ENCODE measurements around the gene GEMIN5. TPM values are rescaled to one million over a fixed set of nuclear protein-coding genes. Genes with fewer than 3 reads are reported as not detected.
A peak's percentile ranks its signal among the peaks of the same experiment; 100 is the strongest.
"Not testable (repeated sequence)": the region's sequence is repeated elsewhere in the genome, so short reads cannot be mapped to it uniquely, and the experiment has no call there.

Gene GEMIN5
- total RNA-seq, 1 donor from 2014 or later = 14.2 TPM

- intact Hi-C loops (cut with DNase I) = no loop called here
- no peak for DNase-seq (ENCODE audit: low spot score)
Observed at GRCh38 chr5:154944716-154945115, 6.7 kb upstream of the GEMIN5 start.

GRCh38 chr5:154943527-154943926 is 5.5 kb upstream of the GEMIN5 start:
- intact Hi-C loops (cut with DNase I) = no loop called here

GRCh38 chr5:154940772-154941620 is 3.0 kb upstream of the GEMIN5 start, which contains the start of gene MRPL22:
Gene MRPL22, plus strand, starts transcription at chr5:154941073. Its CDS starts 38 bp downstream, at chr5:154941111.
- DNase-seq (ENCODE audit: low spot score) = peak; percentile 96
- intact Hi-C loops (cut with DNase I) = no loop called here

More at GRCh38 chr5:154943527-154943926, 5.5 kb upstream of the GEMIN5 start:
- no peak for DNase-seq (ENCODE audit: low spot score)

- intact Hi-C loops (cut with DNase I) = no loop called here
- no peak for DNase-seq (ENCODE audit: low spot score)
Observed at GRCh38 chr5:154940375-154940771, 2.4 kb upstream of the GEMIN5 start.

- intact Hi-C loops (cut with DNase I) = loop anchor here (10.0 kb wide), 1 partner anchor 285 kb away; no protein-coding TSS in a partner anchor
- not testable (repeated sequence) for DNase-seq (ENCODE audit: low spot score)
Observed at GRCh38 chr5:154939387-154939786, 1.4 kb upstream of the GEMIN5 start.

- DNase-seq (ENCODE audit: low spot score) = no peak
- intact Hi-C loops (cut with DNase I) = loop anchor here (10.0 kb wide), 1 partner anchor 282 kb away; no protein-coding TSS in a partner anchor
Observed at GRCh38 chr5:154937186-154937717, 759 bp downstream of the GEMIN5 start.

GRCh38 chr5:154934881-154935280 is 3.1 kb downstream of the GEMIN5 start:
- DNase-seq (ENCODE audit: low spot score) = no peak
- intact Hi-C loops (cut with DNase I) = loop anchor here (10.0 kb wide), 1 partner anchor 280 kb away; no protein-coding TSS in a partner anchor

- intact Hi-C loops (cut with DNase I) = loop anchor here (10.0 kb wide), 1 partner anchor 279 kb away; no protein-coding TSS in a partner anchor
Observed at GRCh38 chr5:154933537-154933936, 4.5 kb downstream of the GEMIN5 start.

GRCh38 chr5:154923441-154924430 is 14.3 kb downstream of the GEMIN5 start:
- DNase-seq (ENCODE audit: low spot score) = no peak
- intact Hi-C loops (cut with DNase I) = no loop called here

More at GRCh38 chr5:154933537-154933936, 4.5 kb downstream of the GEMIN5 start:
- DNase-seq (ENCODE audit: low spot score) = no peak

GRCh38 chr5:154917757-154918156 is 20.3 kb downstream of the GEMIN5 start:
- intact Hi-C loops (cut with DNase I) = no loop called here
- DNase-seq (ENCODE audit: low spot score) = no peak

GRCh38 chr5:154916874-154917273 is 21.1 kb downstream of the GEMIN5 start:
- DNase-seq (ENCODE audit: low spot score) = no peak
- intact Hi-C loops (cut with DNase I) = no loop called here

GRCh38 chr5:154905601-154906000 is 32.4 kb downstream of the GEMIN5 start:
- intact Hi-C loops (cut with DNase I); DNase-seq (ENCODE audit: low spot score): not testable (repeated sequence)

GRCh38 chr5:154901913-154902312 is 36.1 kb downstream of the GEMIN5 start:
- DNase-seq (ENCODE audit: low spot score) = no peak
- intact Hi-C loops (cut with DNase I) = no loop called here

- intact Hi-C loops (cut with DNase I) = no loop called here
- DNase-seq (ENCODE audit: low spot score) = no peak
Observed at GRCh38 chr5:154901276-154901675, 36.7 kb downstream of the GEMIN5 start.

GRCh38 chr5:154900066-154900465 is 37.9 kb downstream of the GEMIN5 start:
- no peak for DNase-seq (ENCODE audit: low spot score)
- intact Hi-C loops (cut with DNase I) = no loop called here

- intact Hi-C loops (cut with DNase I) = no loop called here
- no peak for DNase-seq (ENCODE audit: low spot score)
Observed at GRCh38 chr5:154899151-154899816, 38.7 kb downstream of the GEMIN5 start.

GRCh38 chr5:154898210-154898609 is 39.8 kb downstream of the GEMIN5 start:
- intact Hi-C loops (cut with DNase I) = no loop called here
- DNase-seq (ENCODE audit: low spot score) = no peak

GRCh38 chr5:154896562-154897165 is 41.3 kb downstream of the GEMIN5 start:
- no peak for DNase-seq (ENCODE audit: low spot score)
- intact Hi-C loops (cut with DNase I) = no loop called here
